CD14-positive monocyte (primary cell): ENCODE results near the gene WFIKKN2. TPM values are rescaled to one million over a fixed set of nuclear protein-coding genes. Genes with fewer than 3 reads are reported as not detected.

Source experiments
- DNase-seq, 3 donors: peaks; one replicate each; pipeline ENCODE4 v3.0.0-alpha.2; 2011 to 2022
- H2AFZ ChIP-seq: 2 replicates; pipeline ENCODE4 v1.6.0; 2012; ENCODE audit warnings: mild to moderate bottlenecking, low read depth, low read length, inconsistent platforms; ENCODE audit not compliant: insufficient read depth, poor library complexity, severe bottlenecking
- H3K27ac ChIP-seq, 2 donors: 1 replicate in 1 of 2; 2 replicates in 1 of 2; pipeline ENCODE4 v1.5.1; 2012 to 2013; ENCODE audit warnings: low read length in 2 of 2, control low read depth in 1 of 2, inconsistent platforms in 1 of 2, low read depth in 1 of 2, mild to moderate bottlenecking in 1 of 2
- H3K27me3 ChIP-seq, 2 donors: one replicate each; pipeline versions ENCODE4 v1.6.0 to v1.6.1; 2011 to 2013; ENCODE audit warnings: low read length in 2 of 2; ENCODE audit not compliant: control insufficient read depth in 2 of 2, insufficient read depth in 2 of 2
- H3K36me3 ChIP-seq, 2 donors: replicated peaks in 1 of 2; 1 replicate in 1 of 2; 2 replicates in 1 of 2; pipeline versions ENCODE4 v1.5.1 to v1.6.1; 2012 to 2013; ENCODE audit warnings: low read length in 2 of 2, control low read depth in 1 of 2, inconsistent platforms in 1 of 2, mild to moderate bottlenecking in 1 of 2; ENCODE audit not compliant: insufficient read depth in 2 of 2, control insufficient read depth in 1 of 2
- H3K4me1 ChIP-seq, 2 donors: 1 replicate in 1 of 2; 2 replicates in 1 of 2; pipeline versions ENCODE4 v1.5.1 to v1.6.1; 2012 to 2013; ENCODE audit warnings: low read length in 2 of 2, control low read depth in 1 of 2, inconsistent platforms in 1 of 2, mild to moderate bottlenecking in 1 of 2, moderate library complexity in 1 of 2; ENCODE audit not compliant: insufficient read depth in 2 of 2, control insufficient read depth in 1 of 2
- H3K4me2 ChIP-seq: replicated peaks from 2 replicates; pipeline ENCODE3; 2012; ENCODE audit warnings: low read length, moderate library complexity, mild to moderate bottlenecking; ENCODE audit not compliant: poor library complexity, severe bottlenecking; ENCODE audit errors: extremely low read depth
- H3K4me3 ChIP-seq, 3 experiments: fragments of 200-600 bp in 1 of 3; sonication (generic) in 1 of 3; replicated peaks in 1 of 3; 1 replicate in 2 of 3; 2 replicates in 1 of 3; pipeline ENCODE4 v1.5.1; 2011 to 2013; ENCODE audit warnings: low read length in 3 of 3, mild to moderate bottlenecking in 3 of 3, control low read depth in 2 of 3, low read depth in 2 of 3, inconsistent platforms in 1 of 3, moderate library complexity in 1 of 3
- H3K79me2 ChIP-seq: 2 replicates; pipeline ENCODE4 v1.6.0; 2012; ENCODE audit warnings: mild to moderate bottlenecking, control low read depth, inconsistent platforms, low read length, moderate library complexity; ENCODE audit not compliant: insufficient read depth
- H3K9ac ChIP-seq: 2 replicates; pipeline ENCODE4 v1.6.0; 2017; ENCODE audit warnings: low read length, mild to moderate bottlenecking; ENCODE audit not compliant: insufficient read depth, poor library complexity, severe bottlenecking
- H3K9me3 ChIP-seq, 2 donors: replicated peaks in 1 of 2; 1 replicate in 1 of 2; 2 replicates in 1 of 2; pipeline versions ENCODE4 v1.5.1 to v1.6.1; 2012 to 2013; ENCODE audit warnings: low read length in 2 of 2, control low read depth in 1 of 2; ENCODE audit not compliant: control insufficient read depth in 1 of 2, insufficient read depth in 1 of 2
- H4K20me1 ChIP-seq: 2 replicates; pipeline ENCODE4 v1.6.0; 2012; ENCODE audit warnings: mild to moderate bottlenecking, low read length, control low read depth, moderate library complexity; ENCODE audit not compliant: insufficient read depth
- H3K27ac Mint-ChIP-seq, 7 donors: one replicate each; pipeline ENCODE4 v1.8.0; 2020; ENCODE audit warnings: mild to moderate bottlenecking in 7 of 7, mixed read lengths in 7 of 7, moderate library complexity in 6 of 7, inconsistent platforms in 2 of 7
- H3K27me3 Mint-ChIP-seq, 3 donors: one replicate each; pipeline ENCODE4 v1.8.0; 2021 to 2022; ENCODE audit warnings: low read depth in 3 of 3, mild to moderate bottlenecking in 3 of 3, mixed read lengths in 3 of 3, moderate library complexity in 3 of 3, inconsistent platforms in 1 of 3
- H3K36me3 Mint-ChIP-seq, 2 donors: one replicate each; pipeline ENCODE4 v1.8.0; 2020; ENCODE audit warnings: mixed read lengths in 2 of 2, inconsistent platforms in 1 of 2, mild to moderate bottlenecking in 1 of 2
- H3K4me1 Mint-ChIP-seq: one replicate; pipeline ENCODE4 v1.8.0; 2020; ENCODE audit warnings: mild to moderate bottlenecking, mixed read lengths
- H3K4me3 Mint-ChIP-seq, 2 donors: one replicate each; pipeline ENCODE4 v1.8.0; 2020; ENCODE audit warnings: mild to moderate bottlenecking in 2 of 2, mixed read lengths in 2 of 2, moderate library complexity in 1 of 2
- H3K9me3 Mint-ChIP-seq, 7 donors: one replicate each; pipeline ENCODE4 v1.8.0; 2020 to 2022; ENCODE audit warnings: mixed read lengths in 7 of 7, mild to moderate bottlenecking in 6 of 7, moderate library complexity in 6 of 7, inconsistent platforms in 2 of 7
- CTCF ChIP-seq: fragments of 200-600 bp; IDR thresholded peaks from one replicate; pipeline ENCODE4 v1.8.0; 2022; ENCODE audit warnings: antibody characterized with exemption, mild to moderate bottlenecking
- WGBS: methylation state at CpG from one replicate; pipeline ENCODE4 v1.1.5; 2013; ENCODE audit warnings: missing lambda C conversion rate; ENCODE audit not compliant: insufficient coverage; 5-methylcytosine and 5-hydroxymethylcytosine counted together
- intact Hi-C, 2 donors: fragments of 100-400 bp; cut with micrococcal nuclease; formaldehyde crosslinking; loops; one replicate each; pipeline versions ENCODE4 v1.15.0 to v1.15.1; 2023
- polyA plus RNA-seq, 3 donors: library from polyadenylated mRNA; depleted of rRNA in 1 of 3; unstranded in 2 of 3; stranded (reverse) in 1 of 3; fragments of 300-500 nt in 2 of 3; fragments of >200 nt in 1 of 3; fragmentation: Illumina TruSeq in 2 of 3; gene quantifications; 1 replicate in 2 of 3; 2 replicates in 1 of 3; pipeline ENCODE4 v1.2.3, GENCODE V29; 2012 to 2021

The WFIKKN2 gene
- polyA plus RNA-seq, 3 donors, result 0.03 TPM; not detected in 2

GRCh38 chr17:50822550-50822949 is 12.8 kb upstream of the WFIKKN2 start:
- peaks cover 5% of the 10 kb centered on the region for H3K4me1 Mint-ChIP-seq
- H3K36me3 Mint-ChIP-seq, result no peaks in the 10 kb centered on the region
- intact Hi-C loops, result no loop called here
- H3K4me1 ChIP-seq, result no peaks in the 10 kb centered on the region
- H4K20me1 ChIP-seq, result no peaks in the 10 kb centered on the region
- H3K36me3 ChIP-seq, result no peaks in the 10 kb centered on the region
- H3K4me2 ChIP-seq, result no peak overlapping the region
- no peak overlapping the region for H2AFZ ChIP-seq
- peaks cover 0 to 3% of the 10 kb centered on the region in 2 donors for H3K9me3 ChIP-seq
- H3K27ac ChIP-seq, result no peak overlapping the region
- no peak overlapping the region for H3K27ac Mint-ChIP-seq
- no peak for DNase-seq
- TF ChIP-seq CTCF, result no peak
- no peak overlapping the region for H3K4me3 ChIP-seq
- WGBS, result no CpG with 5 or more reads among the region's 2 CpGs
- no peaks in the 10 kb centered on the region for H3K79me2 ChIP-seq
- H3K4me3 Mint-ChIP-seq, result no peak overlapping the region
- peaks cover 2 to 8% (median 4%) of the 10 kb centered on the region in 3 donors for H3K27me3 Mint-ChIP-seq
- no peak overlapping the region for H3K9ac ChIP-seq
- peaks cover 0 to 4% (median 0%) of the 10 kb centered on the region in 7 donors for H3K9me3 Mint-ChIP-seq
- no peaks in the 10 kb centered on the region for H3K27me3 ChIP-seq

- peaks cover 6% of the 10 kb centered on the region for H3K4me1 Mint-ChIP-seq
- peaks cover 0 to 4% (median 0%) of the 10 kb centered on the region in 7 donors for H3K9me3 Mint-ChIP-seq
- H3K4me1 ChIP-seq, result peaks cover 7 to 8% of the 10 kb centered on the region in 2 donors
- no peak overlapping the region for H3K27ac Mint-ChIP-seq
- WGBS, result 100% methylated on average over 1 of the region's 2 CpGs
- H3K79me2 ChIP-seq, result no peaks in the 10 kb centered on the region
- no peak overlapping the region for H3K27ac ChIP-seq
- no peak overlapping the region for H3K9ac ChIP-seq
- no peak overlapping the region for H2AFZ ChIP-seq
- no peak for TF ChIP-seq CTCF
- no peak overlapping the region for H3K4me3 ChIP-seq
- H3K36me3 ChIP-seq, result no peaks in the 10 kb centered on the region
- intact Hi-C loops, result no loop called here
- no peak overlapping the region for H3K4me3 Mint-ChIP-seq
- no peaks in the 10 kb centered on the region for H3K36me3 Mint-ChIP-seq
- H4K20me1 ChIP-seq, result no peaks in the 10 kb centered on the region
- no peak for DNase-seq
- H3K4me2 ChIP-seq, result no peak overlapping the region
- peaks cover 0 to 3% of the 10 kb centered on the region in 2 donors for H3K9me3 ChIP-seq
- H3K27me3 ChIP-seq, result no peaks in the 10 kb centered on the region
- peaks cover 1 to 9% (median 2%) of the 10 kb centered on the region in 3 donors for H3K27me3 Mint-ChIP-seq
Measured at GRCh38 chr17:50824429-50824828, 11.0 kb upstream of the WFIKKN2 start.
